Nephron (organoid): ENCODE data around the gene EPHA3.

Experiments
- H3K27ac Mint-ChIP-seq, 3 experiments: 2 replicates each; pipeline ENCODE4 v1.8.0; 2020; ENCODE audit warnings: mixed read lengths in 3 of 3, mild to moderate bottlenecking in 2 of 3, moderate library complexity in 1 of 3
- H3K27me3 Mint-ChIP-seq: 2 replicates; pipeline ENCODE4 v1.8.0; 2021; ENCODE audit warnings: low read depth, mild to moderate bottlenecking, moderate library complexity, mixed read lengths
- H3K36me3 Mint-ChIP-seq: 2 replicates; pipeline ENCODE4 v1.8.0; 2020; ENCODE audit warnings: low read depth, mixed read lengths
- H3K4me1 Mint-ChIP-seq: 2 replicates; pipeline ENCODE4 v1.8.0; 2020; ENCODE audit warnings: mixed read lengths
- H3K4me3 Mint-ChIP-seq, 3 experiments: 2 replicates each; pipeline ENCODE4 v1.8.0; 2020; ENCODE audit warnings: mild to moderate bottlenecking in 3 of 3, mixed read lengths in 3 of 3, moderate library complexity in 2 of 3
- H3K9me3 Mint-ChIP-seq: 2 replicates; pipeline ENCODE4 v1.8.0; 2020; ENCODE audit warnings: mixed read lengths
- CTCF ChIP-seq, 3 experiments: fragments of 200-600 bp; sonication (generic); IDR thresholded peaks; one replicate each; pipeline ENCODE4 v1.5.0; 2021; ENCODE audit warnings: antibody characterized with exemption in 3 of 3; ENCODE audit not compliant: unreplicated experiment in 3 of 3

EPHA3 gene

GRCh38 chr3:89506462-89507103 is 399.2 kb downstream of the EPHA3 start:
- H3K27ac Mint-ChIP-seq = no peak overlapping the region
- H3K4me3 Mint-ChIP-seq = no peak overlapping the region
- H3K4me1 Mint-ChIP-seq = no peaks in the 10 kb centered on the region
- no peaks in the 10 kb centered on the region for H3K27me3 Mint-ChIP-seq
- TF ChIP-seq CTCF (IDR thresholded peaks at IDR 0.05; ENCODE audit: unreplicated experiment in 3 of 3) = no peak
- no peaks in the 10 kb centered on the region for H3K9me3 Mint-ChIP-seq
- H3K36me3 Mint-ChIP-seq = no peaks in the 10 kb centered on the region

- Mint-ChIP-seq H3K4me3 (no peak overlapping the region), H3K4me1 (peaks cover 12% of the 10 kb centered on the region), H3K9me3 (no peaks in the 10 kb centered on the region), H3K36me3 (no peaks in the 10 kb centered on the region), H3K27me3 (no peaks in the 10 kb centered on the region), H3K27ac (peak overlapping the region in 2 of 3 experiments; percentile 35 to 80)
- TF ChIP-seq CTCF (IDR thresholded peaks at IDR 0.05; ENCODE audit: unreplicated experiment in 3 of 3) = no peak
These were observed 413.9 kb downstream of the EPHA3 start for GRCh38 chr3:89521328-89521727.

GRCh38 chr3:89522155-89522554 is 414.7 kb downstream of the EPHA3 start:
- Mint-ChIP-seq H3K4me1 (peaks cover 12% of the 10 kb centered on the region), H3K36me3 (no peaks in the 10 kb centered on the region), H3K4me3 (no peak overlapping the region), H3K27ac (no peak overlapping the region), H3K9me3 (no peaks in the 10 kb centered on the region), H3K27me3 (no peaks in the 10 kb centered on the region)
- no peak for TF ChIP-seq CTCF (IDR thresholded peaks at IDR 0.05; ENCODE audit: unreplicated experiment in 3 of 3)

GRCh38 chr3:89525609-89526008 is 418.2 kb downstream of the EPHA3 start:
- Mint-ChIP-seq H3K36me3 (no peaks in the 10 kb centered on the region), H3K27ac (peak overlapping the region in 1 of 3 experiments; percentile 29), H3K9me3 (no peaks in the 10 kb centered on the region), H3K4me1 (peaks cover 12% of the 10 kb centered on the region), H3K27me3 (no peaks in the 10 kb centered on the region), H3K4me3 (no peak overlapping the region)
- TF ChIP-seq CTCF (IDR thresholded peaks at IDR 0.05; ENCODE audit: unreplicated experiment in 3 of 3) = no peak

- H3K4me1 Mint-ChIP-seq = peaks cover 3% of the 10 kb centered on the region
- no peak overlapping the region for H3K4me3 Mint-ChIP-seq
- H3K27ac Mint-ChIP-seq = no peak overlapping the region
- no peak for TF ChIP-seq CTCF (IDR thresholded peaks at IDR 0.05; ENCODE audit: unreplicated experiment in 3 of 3)
- no peaks in the 10 kb centered on the region for H3K27me3 Mint-ChIP-seq
- no peaks in the 10 kb centered on the region for H3K9me3 Mint-ChIP-seq
- H3K36me3 Mint-ChIP-seq = no peaks in the 10 kb centered on the region
These were observed 420.4 kb downstream of the EPHA3 start for GRCh38 chr3:89527736-89528305.
